ENCODE results near the gene GPR37L1. TPM values are rescaled to one million over a fixed set of nuclear protein-coding genes. Genes with fewer than 3 reads are reported as not detected.
"Not testable (repeated sequence)": the region's sequence is repeated elsewhere in the genome, so short reads cannot be mapped to it uniquely, and the experiment has no call there.

GPR37L1 gene
- total RNA-seq, 1 donor from 2014 or later, result not detected

GRCh38 chr1:202179828-202180750, 57.4 kb downstream of the GPR37L1 start:
- ChIA-PET POLR2A (interaction anchor here (0.6 kb wide), 1 partner anchor 20 kb away, joined by 3 read pairs; the partner anchor contains the start of gene PTPN7), CTCF (interaction anchor here (1.2 to 1.5 kb wide), 2 partner anchors 10 to 13 kb away, joined by 4 to 6 read pairs; no protein-coding TSS in a partner anchor)
- no peak overlapping the region for H3K27ac Mint-ChIP-seq
- H3K27me3 Mint-ChIP-seq, result peaks cover 16% of the 10 kb centered on the region
- no peak overlapping the region for H3K4me3 Mint-ChIP-seq
- H3K4me1 Mint-ChIP-seq, result peaks cover 4% of the 10 kb centered on the region
- no peaks in the 10 kb centered on the region for H3K36me3 Mint-ChIP-seq (ENCODE audit: low read depth)
- no peak for TF ChIP-seq CTCF (IDR thresholded peaks at IDR 0.05)
- ATAC-seq (ENCODE audit: low read depth) (no peak), DNase-seq (no peak)
- no peaks in the 10 kb centered on the region for H3K9me3 Mint-ChIP-seq
- intact Hi-C loops (cut with micrococcal nuclease), result no loop called here

DNA sequence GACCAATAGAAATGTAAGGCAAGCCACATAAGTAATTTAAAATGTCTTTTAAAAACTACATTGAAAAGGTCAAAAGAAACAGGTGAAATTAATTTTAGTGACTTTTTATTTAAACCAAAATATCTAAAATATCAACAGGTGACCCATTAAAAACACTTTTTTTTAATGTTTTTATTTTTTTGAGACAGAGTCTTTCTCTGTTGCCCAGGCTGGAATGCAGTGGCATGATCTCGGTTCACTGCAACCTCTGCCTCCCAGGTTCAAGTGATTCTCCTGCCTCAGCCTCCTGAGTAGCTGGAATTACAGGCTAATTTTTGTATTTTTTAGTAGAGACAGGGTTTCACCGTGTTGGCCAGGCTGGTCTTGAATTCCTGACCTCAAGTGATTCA, 58.0 kb downstream of the GPR37L1 start:
- H3K9me3 Mint-ChIP-seq; H3K27ac Mint-ChIP-seq; H3K4me1 Mint-ChIP-seq; intact Hi-C loops (cut with micrococcal nuclease); H3K36me3 Mint-ChIP-seq (ENCODE audit: low read depth); DNase-seq; ATAC-seq (ENCODE audit: low read depth); H3K4me3 Mint-ChIP-seq: not testable (repeated sequence)
- ChIA-PET CTCF (interaction anchor here (1.2 to 1.5 kb wide), 2 partner anchors 9 to 12 kb away, joined by 4 to 6 read pairs; no protein-coding TSS in a partner anchor), POLR2A (interaction anchor here (0.6 kb wide), 1 partner anchor 21 kb away, joined by 3 read pairs; the partner anchor contains the start of gene PTPN7)
- H3K27me3 Mint-ChIP-seq, result peaks cover 21% of the 10 kb centered on the region

DNA sequence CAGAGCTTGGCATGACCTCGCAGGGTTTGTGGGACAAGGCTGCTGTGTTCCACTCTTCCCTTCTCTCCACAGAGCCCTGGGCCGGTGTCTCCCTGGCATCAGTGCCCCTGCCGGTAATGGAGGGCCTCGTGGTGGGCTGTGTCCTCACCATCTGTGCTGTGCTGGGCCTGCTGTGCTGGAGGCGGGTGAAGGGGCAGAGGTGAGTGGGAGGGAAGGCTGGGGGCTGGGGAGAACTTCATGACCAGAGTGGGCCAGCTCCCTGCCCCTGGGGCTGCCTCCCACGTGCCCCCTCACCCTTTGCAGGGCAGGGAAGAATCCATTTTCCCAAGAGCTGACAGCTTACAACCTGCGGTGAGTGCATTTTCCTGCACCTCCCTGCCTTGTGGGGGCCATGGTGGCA, 58.9 kb downstream of the GPR37L1 start:
- no peaks in the 10 kb centered on the region for H3K9me3 Mint-ChIP-seq
- peaks cover 21% of the 10 kb centered on the region for H3K27me3 Mint-ChIP-seq
- TF ChIP-seq CTCF (IDR thresholded peaks at IDR 0.05), result no peak
- no peak for ATAC-seq (ENCODE audit: low read depth)
- ChIA-PET POLR2A (no interaction called here), CTCF (interaction anchor here (1.2 kb wide), 1 partner anchor 11 kb away, joined by 6 read pairs; no protein-coding TSS in a partner anchor)
- intact Hi-C loops (cut with micrococcal nuclease), result no loop called here
- DNase-seq, result no peak
- H3K4me3 Mint-ChIP-seq, result no peak overlapping the region
- H3K27ac Mint-ChIP-seq, result no peak overlapping the region
- H3K36me3 Mint-ChIP-seq (ENCODE audit: low read depth), result no peaks in the 10 kb centered on the region
- peaks cover 4% of the 10 kb centered on the region for H3K4me1 Mint-ChIP-seq

DNA sequence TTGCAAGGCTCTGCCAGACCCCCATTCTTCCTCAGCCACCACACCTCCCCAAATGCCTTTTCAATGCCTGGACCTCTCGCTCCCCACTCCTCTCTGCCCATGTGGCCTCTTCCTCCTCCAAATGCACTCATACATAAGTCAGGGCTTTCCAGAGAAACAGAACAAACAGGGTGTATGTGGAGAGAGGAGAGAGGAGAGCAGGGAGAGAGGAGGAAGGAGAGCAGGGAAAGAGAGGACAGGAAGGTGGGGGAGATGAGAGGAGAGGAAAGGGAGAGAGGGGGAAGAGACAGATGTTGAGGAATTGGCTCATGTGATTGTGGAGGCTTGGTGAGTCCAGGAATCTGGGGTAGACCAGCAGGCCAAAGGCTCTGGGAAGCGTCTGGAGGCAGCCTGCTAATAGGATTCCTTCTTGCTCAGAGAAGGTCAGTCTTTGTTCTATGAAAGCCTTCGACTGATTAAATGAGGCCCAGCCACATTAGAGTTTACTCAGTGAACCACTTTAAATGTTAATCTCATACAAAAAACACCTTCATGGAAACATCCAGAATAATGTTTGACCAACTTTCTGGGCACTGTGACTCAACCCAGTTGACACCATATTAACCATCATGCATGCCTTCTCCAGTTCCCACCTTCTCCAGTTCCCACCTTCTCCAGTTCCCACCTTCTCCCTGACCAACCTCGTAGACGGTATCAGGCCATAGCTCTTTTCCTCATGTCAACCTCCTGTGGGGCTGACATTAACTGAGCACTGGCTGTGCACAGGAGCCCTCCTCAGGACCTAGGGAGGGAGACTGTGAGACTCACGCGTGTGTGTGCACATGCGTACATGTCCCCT, 59.5 kb downstream of the GPR37L1 start:
- no peak for ATAC-seq (ENCODE audit: low read depth)
- no peak for TF ChIP-seq CTCF (IDR thresholded peaks at IDR 0.05)
- CTCF ChIA-PET, result interaction anchor here (2.8 kb wide), 1 partner anchor 134 kb away, joined by 17 read pairs; no protein-coding TSS in a partner anchor
- Mint-ChIP-seq H3K27me3 (peaks cover 25% of the 10 kb centered on the region), H3K9me3 (no peaks in the 10 kb centered on the region), H3K36me3 (ENCODE audit: low read depth) (no peaks in the 10 kb centered on the region), H3K4me3 (no peak overlapping the region), H3K4me1 (peaks cover 4% of the 10 kb centered on the region), H3K27ac (no peak overlapping the region)
- intact Hi-C loops (cut with micrococcal nuclease), result no loop called here
- POLR2A ChIA-PET, result no interaction called here
- no peak for DNase-seq

Other genes starting within 250 kb of the GPR37L1 start
- 0.24 and 0.35 TPM in 2 replicates for gene SHISA4, start 234.0 kb upstream of the GPR37L1 start, total RNA-seq
- not detected in 2 replicates for gene LMOD1, start 176.4 kb upstream of the GPR37L1 start, total RNA-seq
- 50.4 and 51.3 TPM in 2 replicates for gene TIMM17A, start 167.4 kb upstream of the GPR37L1 start, total RNA-seq
- 37.3 and 38.3 TPM in 2 replicates for gene RNPEP, start 140.3 kb upstream of the GPR37L1 start, total RNA-seq
- gene ELF3, start 112.3 kb upstream of the GPR37L1 start, total RNA-seq, result 4.8 and 6.2 TPM in 2 replicates
- 56.3 and 58.0 TPM in 2 replicates for gene ARL8A, start 21.8 kb downstream of the GPR37L1 start, total RNA-seq
- 29.4 and 31.0 TPM in 2 replicates for gene PTPN7, start 37.7 kb downstream of the GPR37L1 start, total RNA-seq
- not detected in 2 replicates for gene LGR6, start 70.9 kb downstream of the GPR37L1 start, total RNA-seq
- gene UBE2T, start 219.0 kb downstream of the GPR37L1 start, total RNA-seq, result 7.4 and 8.6 TPM in 2 replicates
- 22.4 and 25.7 TPM in 2 replicates for gene PPP1R12B, start 225.8 kb downstream of the GPR37L1 start, total RNA-seq

All from activated B cell treated with CpG ODN at 0.5 μM for 24 hours (primary cell).